Lower leg skin (tissue), 4 donors: ENCODE measurements around the gene SKAP1. TPM values are rescaled to one million over a fixed set of nuclear protein-coding genes. Genes with fewer than 3 reads are reported as not detected.
A peak's percentile ranks its signal among the peaks of the same experiment; 100 is the strongest.

Source experiments
- DNase-seq, 2 donors: peaks; one replicate each; pipeline ENCODE4 v3.0.0-alpha.2; 2019; ENCODE audit warnings: low spot score in 2 of 2
- H3K4me3 ChIP-seq: fragments of 200-600 bp; sonication (generic); 2 replicates; pipeline ENCODE4 v1.5.1; 2017; ENCODE audit warnings: mild to moderate bottlenecking, low read depth; ENCODE audit not compliant: poor library complexity, severe bottlenecking
- CTCF ChIP-seq, 3 donors: fragments of 450-650 bp; IDR thresholded peaks; one replicate each; pipeline ENCODE4 v1.5.1; 2016; ENCODE audit warnings: antibody characterized with exemption in 3 of 3, mild to moderate bottlenecking in 3 of 3, moderate library complexity in 2 of 3
- POLR2A ChIP-seq, 2 donors: fragments of 450-650 bp; IDR thresholded peaks; one replicate each; pipeline ENCODE4 v1.6.1; 2016 to 2017; ENCODE audit warnings: antibody characterized with exemption in 2 of 2, mild to moderate bottlenecking in 1 of 2, moderate library complexity in 1 of 2
- WGBS, 2 donors: methylation state at CpG; one replicate each; pipeline ENCODE4 v1.1.5; 2018; 5-methylcytosine and 5-hydroxymethylcytosine counted together
- intact Hi-C: fragments of 100-400 bp; cut with DNase I; formaldehyde crosslinking; loops from one replicate; pipeline ENCODE4 v1.15.0; 2023; ENCODE audit warnings: low total_unique reads
- total RNA-seq, 4 donors: library from RNA; depleted of rRNA; stranded (reverse); fragments of >200 nt; gene quantifications; one replicate each; pipeline ENCODE4 v1.1.0, GENCODE V29; 2016

The SKAP1 gene
- total RNA-seq, 4 donors from 2014 or later = 0.99 to 1.2 TPM; not detected in 2

- no peak overlapping the region for H3K4me3 ChIP-seq
- no peak for DNase-seq
- intact Hi-C loops = no loop called here
- TF ChIP-seq POLR2A (IDR thresholded peaks at IDR 0.05) = no peak
- no peak for TF ChIP-seq CTCF (IDR thresholded peaks at IDR 0.05)
- WGBS, 2 donors = 76 to 79% methylated on average over 7 of the region's 7 CpGs
These were observed 188.1 kb downstream of the SKAP1 start for GRCh38 chr17:48241770-48242497.

GRCh38 chr17:48241131-48241591, 188.9 kb downstream of the SKAP1 start:
- peak in 1 of 2 donors; percentile 21 for DNase-seq
- 0 to 21% methylated on average over 1 of the region's 1 CpG for WGBS, 2 donors
- H3K4me3 ChIP-seq = no peak overlapping the region
- no peak for TF ChIP-seq POLR2A (IDR thresholded peaks at IDR 0.05)
- TF ChIP-seq CTCF (IDR thresholded peaks at IDR 0.05) = no peak
- intact Hi-C loops = no loop called here

GRCh38 chr17:48240562-48241130, 189.4 kb downstream of the SKAP1 start:
- DNase-seq = no peak
- no peak for TF ChIP-seq CTCF (IDR thresholded peaks at IDR 0.05)
- no peak for TF ChIP-seq POLR2A (IDR thresholded peaks at IDR 0.05)
- H3K4me3 ChIP-seq = no peak overlapping the region
- intact Hi-C loops = no loop called here
- 32 to 41% methylated on average over 2 of the region's 2 CpGs for WGBS, 2 donors

GRCh38 chr17:48240122-48240521, 189.9 kb downstream of the SKAP1 start:
- no peak for DNase-seq
- TF ChIP-seq POLR2A (IDR thresholded peaks at IDR 0.05) (no peak), CTCF (IDR thresholded peaks at IDR 0.05) (no peak)
- WGBS, 2 donors = 62 to 80% methylated on average over 2 of the region's 2 CpGs
- intact Hi-C loops = no loop called here
- no peak overlapping the region for H3K4me3 ChIP-seq

- DNase-seq = no peak
- TF ChIP-seq POLR2A (IDR thresholded peaks at IDR 0.05) (no peak), CTCF (IDR thresholded peaks at IDR 0.05) (no peak)
- WGBS, 2 donors = 81 to 89% methylated on average over 1 of the region's 1 CpG
- H3K4me3 ChIP-seq = no peak overlapping the region
- intact Hi-C loops = no loop called here
These were observed 190.4 kb downstream of the SKAP1 start for GRCh38 chr17:48239603-48239995.
